ENCODE data around the gene IFITM1. TPM values are rescaled to one million over a fixed set of nuclear protein-coding genes. Genes with fewer than 3 reads are reported as not detected.

Gene IFITM1
- total RNA-seq, 1 donor from 2014 or later, result 192 TPM

GRCh38 chr11:281486-282161 is 32.2 kb upstream of the IFITM1 start:
- no peak for DNase-seq (ENCODE audit: extremely low spot score, unreplicated experiment)
- H3K4me3 Mint-ChIP-seq, result no peak overlapping the region
- H3K36me3 Mint-ChIP-seq, result no peaks in the 10 kb centered on the region
- H3K4me1 Mint-ChIP-seq (ENCODE audit: unreplicated experiment), result peaks cover 6% of the 10 kb centered on the region
- no peaks in the 10 kb centered on the region for H3K9me3 Mint-ChIP-seq
- TF ChIP-seq, protein P1, sequence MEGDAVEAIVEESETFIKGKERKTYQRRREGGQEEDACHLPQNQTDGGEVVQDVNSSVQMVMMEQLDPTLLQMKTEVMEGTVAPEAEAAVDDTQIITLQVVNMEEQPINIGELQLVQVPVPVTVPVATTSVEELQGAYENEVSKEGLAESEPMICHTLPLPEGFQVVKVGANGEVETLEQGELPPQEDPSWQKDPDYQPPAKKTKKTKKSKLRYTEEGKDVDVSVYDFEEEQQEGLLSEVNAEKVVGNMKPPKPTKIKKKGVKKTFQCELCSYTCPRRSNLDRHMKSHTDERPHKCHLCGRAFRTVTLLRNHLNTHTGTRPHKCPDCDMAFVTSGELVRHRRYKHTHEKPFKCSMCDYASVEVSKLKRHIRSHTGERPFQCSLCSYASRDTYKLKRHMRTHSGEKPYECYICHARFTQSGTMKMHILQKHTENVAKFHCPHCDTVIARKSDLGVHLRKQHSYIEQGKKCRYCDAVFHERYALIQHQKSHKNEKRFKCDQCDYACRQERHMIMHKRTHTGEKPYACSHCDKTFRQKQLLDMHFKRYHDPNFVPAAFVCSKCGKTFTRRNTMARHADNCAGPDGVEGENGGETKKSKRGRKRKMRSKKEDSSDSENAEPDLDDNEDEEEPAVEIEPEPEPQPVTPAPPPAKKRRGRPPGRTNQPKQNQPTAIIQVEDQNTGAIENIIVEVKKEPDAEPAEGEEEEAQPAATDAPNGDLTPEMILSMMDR (conservative IDR thresholded peaks at IDR 0.05), result no peak
- peaks cover 20% of the 10 kb centered on the region for H3K27me3 Mint-ChIP-seq
- no peak overlapping the region for H3K27ac Mint-ChIP-seq

- Mint-ChIP-seq H3K9me3 (no peaks in the 10 kb centered on the region), H3K4me1 (ENCODE audit: unreplicated experiment) (peaks cover 10% of the 10 kb centered on the region), H3K27ac (no peak overlapping the region), H3K4me3 (no peak overlapping the region), H3K27me3 (peaks cover 24% of the 10 kb centered on the region), H3K36me3 (no peaks in the 10 kb centered on the region)
- TF ChIP-seq, protein P1 (conservative IDR thresholded peaks at IDR 0.05), result no peak
- DNase-seq (ENCODE audit: extremely low spot score, unreplicated experiment), result no peak
Observed at GRCh38 chr11:282171-282570, 31.7 kb upstream of the IFITM1 start.

DNA sequence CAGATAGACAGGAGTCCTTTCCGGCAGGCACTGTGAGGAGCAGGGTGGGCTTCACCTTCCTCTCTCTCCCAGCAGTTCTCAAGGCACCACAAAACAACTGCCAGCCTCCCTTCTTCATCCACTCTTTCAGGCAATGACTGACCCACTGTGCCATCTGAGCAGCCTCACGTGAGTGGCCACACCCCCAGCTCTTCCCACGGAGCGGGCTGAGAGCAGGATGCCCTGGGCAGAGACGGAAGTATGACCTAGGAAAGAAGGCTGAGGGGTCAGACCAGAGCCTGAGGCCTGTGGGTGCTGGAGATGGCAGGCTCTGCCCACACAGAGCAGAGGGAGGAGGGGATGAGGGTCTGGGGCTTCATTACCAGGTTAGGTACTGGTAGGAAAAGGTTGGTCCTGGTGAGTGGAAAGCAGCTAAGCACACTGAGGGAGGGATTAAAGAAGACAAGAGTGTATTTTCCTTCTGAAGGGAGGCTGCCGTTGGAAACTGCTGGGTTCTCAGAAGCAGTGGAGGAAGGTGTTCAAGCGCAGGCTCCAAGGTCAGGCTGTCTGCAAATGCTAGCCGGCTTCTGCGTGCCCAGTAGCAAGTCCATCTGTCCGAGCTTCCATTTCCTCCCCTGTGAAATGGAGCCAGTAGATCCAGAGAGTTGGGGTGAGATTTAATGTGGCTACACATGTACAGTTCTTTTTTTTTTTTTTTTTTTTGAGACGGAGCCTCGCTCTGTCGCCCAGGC is 31.0 kb upstream of the IFITM1 start:
- H3K9me3 Mint-ChIP-seq, result no peaks in the 10 kb centered on the region
- no peak overlapping the region for H3K27ac Mint-ChIP-seq
- H3K27me3 Mint-ChIP-seq, result peaks cover 26% of the 10 kb centered on the region
- TF ChIP-seq, protein P1 (conservative IDR thresholded peaks at IDR 0.05), result no peak
- no peak for DNase-seq (ENCODE audit: extremely low spot score, unreplicated experiment)
- no peaks in the 10 kb centered on the region for H3K36me3 Mint-ChIP-seq
- H3K4me1 Mint-ChIP-seq (ENCODE audit: unreplicated experiment), result peaks cover 10% of the 10 kb centered on the region
- no peak overlapping the region for H3K4me3 Mint-ChIP-seq

GRCh38 chr11:283405-284104 is 30.3 kb upstream of the IFITM1 start:
- H3K9me3 Mint-ChIP-seq, result no peaks in the 10 kb centered on the region
- H3K27me3 Mint-ChIP-seq, result peaks cover 31% of the 10 kb centered on the region
- no peak overlapping the region for H3K27ac Mint-ChIP-seq
- H3K4me3 Mint-ChIP-seq, result no peak overlapping the region
- TF ChIP-seq, protein P1 (conservative IDR thresholded peaks at IDR 0.05), result no peak
- H3K36me3 Mint-ChIP-seq, result no peaks in the 10 kb centered on the region
- H3K4me1 Mint-ChIP-seq (ENCODE audit: unreplicated experiment), result peaks cover 10% of the 10 kb centered on the region
- no peak for DNase-seq (ENCODE audit: extremely low spot score, unreplicated experiment)

- Mint-ChIP-seq H3K4me1 (ENCODE audit: unreplicated experiment) (peaks cover 10% of the 10 kb centered on the region), H3K36me3 (no peaks in the 10 kb centered on the region), H3K27me3 (peaks cover 31% of the 10 kb centered on the region), H3K9me3 (no peaks in the 10 kb centered on the region), H3K27ac (no peak overlapping the region), H3K4me3 (no peak overlapping the region)
- DNase-seq (ENCODE audit: extremely low spot score, unreplicated experiment), result no peak
- TF ChIP-seq, protein P1 (conservative IDR thresholded peaks at IDR 0.05), result no peak
Observed at GRCh38 chr11:284105-285020, 29.5 kb upstream of the IFITM1 start.
